T-helper 9 cell (primary cell): ENCODE results near the gene PHKB.
"Not testable (repeated sequence)": the region's sequence is repeated elsewhere in the genome, so short reads cannot be mapped to it uniquely, and the experiment has no call there.

ENCODE experiments used
- DNase-seq: peaks from one replicate; pipeline ENCODE4 v3.0.0-alpha.2; 2020

Gene PHKB

GRCh38 chr16:47470211-47470610 lies 9.1 kb downstream of the PHKB start:
- no peak for DNase-seq

- DNase-seq = no peak
These were observed 9.7 kb downstream of the PHKB start for GRCh38 chr16:47470810-47471209.

- DNase-seq = not testable (repeated sequence)
These were observed 11.9 kb downstream of the PHKB start for GRCh38 chr16:47473004-47473403.

- DNase-seq = no peak
These were observed 12.7 kb downstream of the PHKB start for GRCh38 chr16:47473792-47474191.

- no peak for DNase-seq
These were observed 14.7 kb downstream of the PHKB start for GRCh38 chr16:47475786-47476185.

GRCh38 chr16:47476654-47477345 lies 15.7 kb downstream of the PHKB start:
- no peak for DNase-seq

GRCh38 chr16:47477679-47478078 lies 16.5 kb downstream of the PHKB start:
- no peak for DNase-seq

GRCh38 chr16:47480410-47480809 lies 19.3 kb downstream of the PHKB start:
- no peak for DNase-seq

- no peak for DNase-seq
These were observed 20.7 kb downstream of the PHKB start for GRCh38 chr16:47481698-47482374.

- DNase-seq = no peak
These were observed 22.5 kb downstream of the PHKB start for GRCh38 chr16:47483616-47484015.

GRCh38 chr16:47486856-47487255 lies 25.7 kb downstream of the PHKB start:
- DNase-seq = no peak

GRCh38 chr16:47488051-47488450 lies 26.9 kb downstream of the PHKB start:
- no peak for DNase-seq

GRCh38 chr16:47490471-47490870 lies 29.3 kb downstream of the PHKB start:
- DNase-seq = no peak

- no peak for DNase-seq
These were observed 30.9 kb downstream of the PHKB start for GRCh38 chr16:47492036-47492427.

- no peak for DNase-seq
These were observed 31.6 kb downstream of the PHKB start for GRCh38 chr16:47492428-47493377.

GRCh38 chr16:47493381-47494337 lies 32.5 kb downstream of the PHKB start:
- no peak for DNase-seq

GRCh38 chr16:47499080-47499699 lies 38.1 kb downstream of the PHKB start:
- DNase-seq = no peak

GRCh38 chr16:47499700-47500264 lies 38.7 kb downstream of the PHKB start:
- DNase-seq = no peak

- no peak for DNase-seq
These were observed 42.8 kb downstream of the PHKB start for GRCh38 chr16:47503936-47504335.

GRCh38 chr16:47504599-47504998 lies 43.5 kb downstream of the PHKB start:
- no peak for DNase-seq

- no peak for DNase-seq
These were observed 45.7 kb downstream of the PHKB start for GRCh38 chr16:47506800-47507199.
